ENCODE results near the gene PLEKHA4.
"Not testable (repeated sequence)": the region's sequence is repeated elsewhere in the genome, so short reads cannot be mapped to it uniquely, and the experiment has no call there.

The PLEKHA4 gene

GRCh38 chr19:48793271-48793670 lies 75.1 kb downstream of the PLEKHA4 start:
- TF ChIP-seq CTCF (conservative IDR thresholded peaks at IDR 0.05; ENCODE audit: control insufficient read depth, insufficient read depth, low read depth, low read length): no peak
- no peak for DNase-seq (ENCODE audit: low read depth)
- no peak overlapping the region for H3K4me3 ChIP-seq (ENCODE audit: control insufficient read depth, low read depth, low read length)

- H3K4me3 ChIP-seq (ENCODE audit: control insufficient read depth, low read depth, low read length); DNase-seq (ENCODE audit: low read depth): not testable (repeated sequence)
Measured at GRCh38 chr19:48787331-48787730, 81.1 kb downstream of the PLEKHA4 start.

Measured in fibroblast of mammary gland (primary cell).